Esophagus (tissue), 2 donors: ENCODE data around the gene IGSF11. TPM values are rescaled to one million over a fixed set of nuclear protein-coding genes. Genes with fewer than 3 reads are reported as not detected.
"Not testable (repeated sequence)": the region's sequence is repeated elsewhere in the genome, so short reads cannot be mapped to it uniquely, and the experiment has no call there.

ENCODE experiments used
- H3K27ac ChIP-seq, 2 donors: one replicate each; pipeline ENCODE4 v1.5.1; 2013; ENCODE audit warnings: low read depth in 2 of 2, mild to moderate bottlenecking in 2 of 2, inconsistent platforms in 1 of 2, low read length in 1 of 2, moderate library complexity in 1 of 2
- H3K27me3 ChIP-seq, 2 donors: one replicate each; pipeline ENCODE4 v1.6.1; 2013; ENCODE audit warnings: low read length in 2 of 2, control low read depth in 1 of 2, mild to moderate bottlenecking in 1 of 2; ENCODE audit not compliant: insufficient read depth in 2 of 2, control insufficient read depth in 1 of 2
- H3K36me3 ChIP-seq, 2 donors: one replicate each; pipeline ENCODE4 v1.6.1; 2013; ENCODE audit warnings: low read length in 1 of 2; ENCODE audit not compliant: control insufficient read depth in 2 of 2, insufficient read depth in 2 of 2
- H3K4me1 ChIP-seq, 2 donors: one replicate each; pipeline ENCODE4 v1.6.1; 2013; ENCODE audit warnings: low read length in 1 of 2; ENCODE audit not compliant: control insufficient read depth in 2 of 2, insufficient read depth in 2 of 2
- H3K4me3 ChIP-seq, 2 donors: one replicate each; pipeline ENCODE4 v1.5.1; 2013; ENCODE audit warnings: low read length in 2 of 2, mild to moderate bottlenecking in 2 of 2, low read depth in 1 of 2, moderate library complexity in 1 of 2
- H3K9me3 ChIP-seq, 2 donors: one replicate each; pipeline ENCODE4 v1.6.1; 2013; ENCODE audit warnings: mild to moderate bottlenecking in 2 of 2, low read depth in 1 of 2, low read length in 1 of 2, moderate library complexity in 1 of 2; ENCODE audit not compliant: control insufficient read depth in 2 of 2, insufficient read depth in 1 of 2
- WGBS, 2 donors: extraction: QIAGEN DNeasy Blood & Tissue Kit; methylation state at CpG; one replicate each; pipeline ENCODE4 v1.1.7; 2013; 5-methylcytosine and 5-hydroxymethylcytosine counted together
- polyA plus RNA-seq, 2 donors: library from polyadenylated mRNA; stranded (reverse); fragments of 200-250 nt; gene quantifications; one replicate each; pipeline ENCODE4 v1.2.3, GENCODE V29; 2013
- donor health status: healthy with polysubstance abuse.
- donor health status: Bipolar disorder and iron deficiency.

IGSF11 gene
- polyA plus RNA-seq, 2 donors: 0.67 to 0.95 TPM

DNA sequence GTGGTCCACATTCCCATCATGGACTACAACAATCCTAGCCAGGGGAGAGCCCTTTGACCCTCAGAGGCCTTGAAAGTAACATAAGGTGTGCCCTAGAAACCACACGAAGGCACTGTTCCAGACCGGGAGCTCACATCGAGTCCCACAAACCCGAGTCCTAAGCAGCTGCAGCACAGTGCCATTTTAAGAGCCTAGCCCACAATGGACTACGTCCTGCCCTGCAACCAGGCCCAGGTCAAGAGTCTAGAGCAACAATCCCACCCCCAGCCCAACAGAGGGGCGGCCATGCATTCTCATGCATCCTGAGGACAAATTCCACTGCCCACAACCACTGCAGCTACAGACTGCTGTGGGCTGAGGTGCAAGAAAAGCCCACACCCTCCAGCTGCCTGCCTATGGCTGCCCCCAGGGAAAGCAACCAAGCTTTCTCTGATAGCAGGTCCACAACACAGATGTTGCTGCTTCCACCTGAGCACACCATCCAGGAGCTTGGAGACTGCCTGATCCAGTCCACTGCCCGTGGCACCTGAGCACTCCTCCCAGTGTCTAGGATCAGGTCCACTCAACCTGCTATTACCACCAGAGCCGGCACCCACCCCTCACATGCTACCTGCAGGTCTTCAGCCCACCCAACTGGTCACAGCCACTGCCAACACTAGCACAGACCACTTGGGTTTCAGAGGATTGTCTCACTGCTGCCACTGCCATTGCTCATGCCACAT is 56.8 kb downstream of the IGSF11 start:
- H3K27ac ChIP-seq: no peak overlapping the region
- no peaks in the 10 kb centered on the region for H3K9me3 ChIP-seq
- peaks cover 0 to 3% of the 10 kb centered on the region in 2 donors for H3K4me1 ChIP-seq
- H3K36me3 ChIP-seq: no peaks in the 10 kb centered on the region
- H3K4me3 ChIP-seq: no peak overlapping the region
- 91% methylated on average over 8 of the region's 8 CpGs for WGBS, 2 donors
- no peaks in the 10 kb centered on the region for H3K27me3 ChIP-seq

DNA sequence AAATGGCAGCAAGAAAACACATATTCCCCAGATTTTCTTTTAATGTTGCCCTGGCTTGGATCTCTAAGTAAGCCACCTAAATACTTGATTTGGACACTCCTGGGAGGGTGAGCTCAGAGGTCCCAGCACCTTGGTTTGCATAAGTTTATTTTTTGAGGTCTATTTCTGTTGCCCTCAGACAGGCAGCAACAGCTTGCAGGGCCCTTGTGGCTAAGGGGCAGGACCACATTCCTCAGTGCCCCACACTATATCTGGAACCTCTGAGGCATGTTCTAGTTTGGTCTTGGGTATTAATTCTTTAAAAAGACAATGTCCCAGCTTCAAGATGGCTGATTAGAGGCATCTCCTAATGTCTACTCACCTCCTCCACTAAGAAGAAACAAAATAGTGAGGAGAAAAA is 57.5 kb downstream of the IGSF11 start:
- Histone ChIP-seq H3K9me3 (no peaks in the 10 kb centered on the region), H3K36me3 (no peaks in the 10 kb centered on the region), H3K4me3 (no peak overlapping the region), H3K27me3 (no peaks in the 10 kb centered on the region), H3K4me1 (peaks cover 0 to 3% of the 10 kb centered on the region in 2 donors), H3K27ac (no peak overlapping the region)

DNA sequence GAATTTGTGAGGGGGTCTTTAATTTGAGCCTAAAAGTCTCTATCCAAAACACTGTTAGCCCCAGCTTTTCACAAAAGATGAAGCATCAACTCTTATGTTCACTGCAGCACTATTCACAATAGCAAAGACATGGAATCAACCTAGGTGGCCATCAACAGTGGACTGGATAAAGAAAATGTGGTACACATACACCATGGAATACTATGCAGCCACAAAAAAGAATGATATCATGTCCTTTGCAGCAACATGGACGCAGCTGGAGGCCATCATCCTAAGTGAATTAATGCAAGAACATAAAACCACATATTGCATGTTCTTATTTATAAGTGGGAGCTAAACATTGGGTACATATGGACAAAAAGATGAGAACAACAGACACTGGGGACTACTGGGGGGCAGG is 59.2 kb downstream of the IGSF11 start:
- H3K27ac ChIP-seq, H3K9me3 ChIP-seq, H3K27me3 ChIP-seq, H3K36me3 ChIP-seq, H3K4me1 ChIP-seq, H3K4me3 ChIP-seq: not testable (repeated sequence)
- 77 to 97% methylated on average over 1 of the region's 1 CpG for WGBS, 2 donors

DNA sequence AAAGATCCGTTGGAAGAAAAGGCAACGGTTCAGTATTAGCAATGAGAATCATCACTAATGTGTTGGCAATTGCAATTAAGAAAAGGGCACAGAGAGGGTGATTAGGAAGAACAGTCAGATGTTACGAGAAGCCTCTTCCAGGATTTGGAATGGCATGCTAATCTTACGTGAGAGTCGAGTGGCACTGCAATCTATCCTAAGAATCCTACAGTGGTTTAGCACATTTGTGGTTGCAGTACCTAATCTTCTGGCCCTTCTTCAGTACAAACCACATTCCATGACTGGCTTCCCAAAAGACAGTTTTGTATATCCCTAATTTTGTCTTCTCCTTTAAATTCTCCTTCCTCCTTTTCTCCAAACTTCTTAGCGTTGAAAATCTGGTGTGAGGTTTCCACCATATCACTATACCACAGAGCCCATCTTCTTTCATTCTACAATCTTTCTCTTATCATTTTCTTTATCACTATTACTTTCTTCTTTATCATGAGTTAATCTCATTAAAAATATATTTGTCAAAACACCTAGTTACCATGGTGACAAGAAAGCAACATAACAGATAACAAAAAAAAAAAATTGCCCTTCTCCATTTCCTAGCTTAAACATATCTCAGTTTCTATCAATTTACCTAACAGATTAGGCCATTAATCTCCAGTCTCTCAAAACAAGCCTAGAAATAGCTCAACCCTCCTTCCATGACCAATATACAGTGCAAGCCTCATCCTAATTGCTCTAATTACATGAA is 60.1 kb downstream of the IGSF11 start:
- no peaks in the 10 kb centered on the region for H3K27me3 ChIP-seq
- no peak overlapping the region for H3K4me3 ChIP-seq
- H3K27ac ChIP-seq: no peak overlapping the region
- 90 to 95% methylated on average over 6 of the region's 6 CpGs for WGBS, 2 donors
- H3K9me3 ChIP-seq: no peaks in the 10 kb centered on the region
- H3K4me1 ChIP-seq: peaks cover 0 to 3% of the 10 kb centered on the region in 2 donors
- H3K36me3 ChIP-seq: no peaks in the 10 kb centered on the region

DNA sequence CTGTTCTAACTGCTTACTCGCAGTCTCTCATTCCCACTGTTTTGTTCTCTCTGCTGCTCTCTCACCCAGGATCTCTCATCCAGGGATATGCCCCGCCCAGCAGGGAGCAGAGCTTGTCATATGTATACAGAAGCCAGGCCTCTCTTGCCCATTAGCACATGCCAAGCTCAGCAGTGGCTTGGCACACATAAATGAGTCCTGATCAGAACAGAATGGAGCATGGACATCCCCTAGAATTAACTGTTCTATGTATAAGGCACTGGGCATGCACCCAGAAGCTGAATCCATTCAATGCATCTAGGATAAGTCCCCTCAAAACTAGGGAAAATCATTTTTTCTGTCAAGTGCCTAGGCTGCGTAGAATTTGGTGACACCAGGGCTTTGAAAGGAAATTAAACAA is 61.6 kb downstream of the IGSF11 start:
- Histone ChIP-seq H3K27ac (no peak overlapping the region), H3K36me3 (no peaks in the 10 kb centered on the region), H3K4me3 (no peak overlapping the region), H3K4me1 (peaks cover 0 to 1% of the 10 kb centered on the region in 2 donors), H3K9me3 (no peaks in the 10 kb centered on the region), H3K27me3 (no peaks in the 10 kb centered on the region)
- WGBS, 2 donors: 69 to 71% methylated on average over 3 of the region's 3 CpGs

DNA sequence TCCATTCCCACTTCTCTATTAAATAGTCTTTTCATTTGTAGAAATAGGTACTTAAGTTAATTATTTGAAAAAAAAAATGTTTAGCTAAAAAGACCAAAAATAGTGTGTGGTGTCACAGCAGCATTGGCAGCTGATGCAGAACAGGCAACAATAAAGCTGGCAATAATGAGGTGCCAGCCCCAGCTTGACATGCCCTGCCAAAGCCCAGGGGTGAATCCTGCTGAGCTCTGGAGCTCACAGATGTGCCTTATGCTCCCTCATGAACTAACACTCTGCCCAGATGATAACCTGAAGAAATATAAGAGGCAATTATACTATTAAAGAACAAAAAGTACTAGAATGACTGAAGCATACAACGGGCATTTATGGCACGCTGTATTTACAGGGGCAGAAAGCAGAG is 63.8 kb downstream of the IGSF11 start:
- no peak overlapping the region for H3K27ac ChIP-seq
- no peaks in the 10 kb centered on the region for H3K9me3 ChIP-seq
- no peaks in the 10 kb centered on the region for H3K4me1 ChIP-seq
- 52 to 61% methylated on average over 2 of the region's 2 CpGs for WGBS, 2 donors
- H3K36me3 ChIP-seq: no peaks in the 10 kb centered on the region
- no peaks in the 10 kb centered on the region for H3K27me3 ChIP-seq
- H3K4me3 ChIP-seq: no peak overlapping the region

DNA sequence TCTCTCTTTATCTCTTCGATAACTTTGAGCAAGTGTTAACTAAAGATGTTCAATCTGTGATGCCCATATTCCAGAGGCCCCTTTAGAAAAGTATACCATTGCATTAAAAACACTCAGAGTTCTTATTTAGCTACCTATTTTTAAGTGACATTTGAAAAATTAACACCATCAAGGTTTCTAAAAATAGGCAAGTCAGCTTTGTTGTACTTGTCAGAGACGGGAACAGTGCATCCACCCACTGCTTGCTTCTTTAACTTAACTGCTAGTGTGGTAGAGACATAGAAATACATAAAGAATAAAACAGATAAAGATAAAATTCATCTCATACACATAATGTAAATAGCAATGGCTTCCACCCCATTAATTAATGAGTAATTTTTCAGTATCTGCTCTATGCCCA is 66.0 kb downstream of the IGSF11 start:
- no peaks in the 10 kb centered on the region for H3K4me1 ChIP-seq
- no peak overlapping the region for H3K4me3 ChIP-seq
- no peaks in the 10 kb centered on the region for H3K36me3 ChIP-seq
- H3K9me3 ChIP-seq: no peaks in the 10 kb centered on the region
- 65 to 68% methylated on average over 2 of the region's 2 CpGs for WGBS, 2 donors
- H3K27ac ChIP-seq: no peak overlapping the region
- H3K27me3 ChIP-seq: no peaks in the 10 kb centered on the region

DNA sequence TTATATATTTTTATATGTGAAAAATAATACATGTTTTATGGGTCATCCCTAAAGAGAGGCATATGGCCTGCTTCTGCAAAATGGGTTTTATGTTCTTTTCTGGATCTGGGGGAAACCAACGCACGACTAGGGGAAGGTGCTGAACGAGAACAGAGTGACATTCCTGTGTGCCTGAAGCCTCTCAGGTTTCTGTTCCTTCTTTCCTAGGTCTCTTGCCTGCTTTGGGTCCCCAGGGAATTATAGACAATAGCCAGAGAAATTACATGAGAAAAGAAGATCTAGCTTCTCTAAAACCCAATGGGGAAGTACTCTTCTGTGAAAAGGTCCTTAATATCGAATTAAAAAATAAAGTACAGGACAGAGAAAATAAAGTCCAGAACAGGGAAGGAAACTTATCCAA is 66.5 kb downstream of the IGSF11 start:
- H3K9me3 ChIP-seq: no peaks in the 10 kb centered on the region
- H3K36me3 ChIP-seq: no peaks in the 10 kb centered on the region
- H3K4me1 ChIP-seq: no peaks in the 10 kb centered on the region
- H3K27ac ChIP-seq: no peak overlapping the region
- no peaks in the 10 kb centered on the region for H3K27me3 ChIP-seq
- WGBS, 2 donors: 74 to 76% methylated on average over 4 of the region's 4 CpGs
- H3K4me3 ChIP-seq: no peak overlapping the region

DNA sequence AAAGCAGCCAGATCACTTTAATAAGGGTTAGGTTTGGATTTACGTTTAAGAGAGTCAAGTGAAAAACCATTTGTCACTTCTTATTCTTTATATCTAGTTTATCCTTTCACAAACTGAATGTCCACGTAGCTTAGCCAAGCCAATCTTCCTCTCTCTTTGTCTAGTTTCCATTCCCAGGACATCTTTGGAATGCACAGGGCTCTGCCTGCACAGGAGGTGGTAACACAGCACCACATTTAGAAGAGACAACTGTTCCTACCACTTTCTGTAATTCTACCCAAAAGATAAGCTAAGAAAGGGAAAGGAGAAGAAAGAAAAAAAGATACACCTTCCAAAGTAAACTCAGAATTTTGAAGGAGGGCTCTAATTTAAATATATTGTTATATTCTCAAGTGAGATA is 67.9 kb downstream of the IGSF11 start:
- Histone ChIP-seq H3K4me3 (no peak overlapping the region), H3K27me3 (no peaks in the 10 kb centered on the region), H3K36me3 (no peaks in the 10 kb centered on the region), H3K27ac (no peak overlapping the region), H3K9me3 (no peaks in the 10 kb centered on the region), H3K4me1 (no peaks in the 10 kb centered on the region)
- WGBS, 2 donors: 61 to 63% methylated on average over 2 of the region's 2 CpGs

DNA sequence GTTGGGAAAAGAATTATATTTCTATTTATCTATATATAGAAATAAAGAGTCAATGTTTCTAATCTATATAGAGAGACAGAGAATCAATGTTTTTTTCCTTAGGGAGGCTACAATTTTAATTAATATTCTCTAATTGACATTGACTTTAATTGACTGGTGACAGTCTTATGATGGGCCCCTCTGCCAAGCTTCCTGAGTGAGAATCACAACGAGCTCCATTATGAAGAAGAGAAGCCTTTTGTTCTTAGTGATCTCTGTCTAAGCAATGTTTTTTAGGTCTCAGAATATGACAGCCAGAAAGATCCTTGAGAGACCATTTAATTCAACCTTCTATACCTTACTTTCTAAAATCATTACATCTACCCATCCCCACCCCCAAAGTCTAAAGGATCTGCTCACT is 70.9 kb downstream of the IGSF11 start:
- WGBS, 2 donors: 73 to 83% methylated on average over 1 of the region's 1 CpG
- H3K27me3 ChIP-seq: no peaks in the 10 kb centered on the region
- no peak overlapping the region for H3K27ac ChIP-seq
- H3K4me1 ChIP-seq: no peaks in the 10 kb centered on the region
- no peaks in the 10 kb centered on the region for H3K9me3 ChIP-seq
- H3K36me3 ChIP-seq: no peaks in the 10 kb centered on the region
- H3K4me3 ChIP-seq: no peak overlapping the region
